Measurements from ENCODE around the gene HOXB8. TPM values are rescaled to one million over a fixed set of nuclear protein-coding genes. Genes with fewer than 3 reads are reported as not detected.
A peak's percentile ranks its signal among the peaks of the same experiment; 100 is the strongest.

The HOXB8 gene
- total and polyA plus RNA-seq, 2 experiments from 2014 or later = 0.31 to 0.57 TPM

DNA sequence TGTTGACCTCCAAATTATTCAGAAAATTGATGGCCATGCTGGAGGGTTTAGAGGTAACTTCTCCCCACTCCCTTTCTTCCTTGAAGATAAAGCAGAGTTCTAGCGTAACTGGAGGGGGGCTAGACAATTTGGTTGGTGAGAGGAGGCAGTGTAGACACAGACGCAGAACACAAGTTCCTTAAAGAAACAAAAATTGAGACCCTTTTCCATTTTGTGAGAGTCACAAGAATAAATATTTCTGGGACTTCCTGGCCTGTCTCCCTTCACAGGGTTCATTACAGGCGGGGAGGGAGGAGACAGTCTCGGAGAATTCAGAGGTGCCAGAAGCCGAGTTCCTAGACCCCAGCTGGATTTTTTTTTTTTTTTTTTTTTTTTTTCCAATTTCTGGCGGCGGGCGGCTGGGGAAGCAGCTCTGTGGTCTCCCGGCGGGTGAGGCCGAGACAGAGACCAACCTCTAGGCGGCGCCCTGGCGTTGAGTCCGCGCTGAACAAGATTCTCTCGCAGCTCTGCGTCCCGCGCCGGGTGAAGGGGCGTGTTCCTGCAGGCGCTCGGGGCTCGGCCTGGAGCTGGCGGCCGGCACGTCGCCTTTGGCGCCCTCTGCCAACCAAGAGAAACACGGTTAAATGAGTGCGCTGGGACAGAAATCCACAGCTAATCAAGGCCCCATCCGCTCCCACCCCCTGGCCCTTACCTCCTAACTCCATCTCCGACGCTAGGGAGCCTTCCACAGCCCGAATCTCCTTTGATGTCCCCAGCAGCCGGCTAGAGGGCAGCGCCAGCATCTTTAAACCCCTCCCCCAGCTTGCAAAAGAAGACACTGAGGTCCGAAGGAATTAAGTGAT lies 21.3 kb upstream of the HOXB8 start:
- peaks cover 98% of the 10 kb centered on the region for H3K27me3 ChIP-seq
- H3K4me3 ChIP-seq = no peak overlapping the region
- H3K27ac ChIP-seq = no peak overlapping the region

DNA sequence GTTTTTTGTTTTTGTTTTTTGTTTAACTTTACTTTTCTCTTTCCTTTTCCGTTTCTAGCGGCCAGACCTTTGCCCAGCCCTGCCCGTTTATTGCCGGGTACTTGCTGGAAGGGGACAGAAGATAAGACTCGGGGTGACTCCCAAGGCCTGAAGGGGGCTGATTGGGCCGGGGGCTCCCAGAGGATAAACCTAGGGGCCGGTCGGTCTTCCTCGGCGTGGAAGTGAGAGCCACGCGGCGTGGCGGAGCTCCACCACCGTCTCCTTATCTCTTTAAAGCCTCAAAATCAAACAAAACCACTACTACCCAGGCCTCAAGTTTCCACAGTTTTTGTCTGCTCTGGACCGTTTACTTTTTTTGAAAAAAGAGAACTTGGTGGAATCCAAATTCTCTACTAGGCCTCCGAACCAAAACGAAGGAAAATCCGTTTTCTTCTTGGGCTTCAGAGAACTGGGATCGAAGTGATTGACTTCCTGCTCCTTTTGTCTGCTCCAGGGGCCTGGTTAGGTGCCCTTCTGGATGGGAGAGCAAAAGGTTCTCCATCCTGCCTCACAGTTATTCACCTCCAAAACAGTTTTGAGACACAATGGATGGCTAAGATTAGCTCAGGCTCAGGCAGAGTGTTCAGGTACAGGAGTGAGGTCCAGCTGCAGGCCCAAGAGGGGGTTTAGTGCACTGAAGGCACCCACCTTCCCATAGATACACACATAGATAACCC lies 19.6 kb upstream of the HOXB8 start:
- H4K20me1 ChIP-seq (ENCODE audit: insufficient read depth, poor library complexity, severe bottlenecking) = no peaks in the 10 kb centered on the region
- TF ChIP-seq EZH2 (IDR thresholded peaks at IDR 0.05; ENCODE audit: borderline replicate concordance) (no peak), EZH2phosphoT487 (IDR thresholded peaks at IDR 0.05; ENCODE audit: low read depth, severe bottlenecking, unreplicated experiment) (no peak)
- TF ChIP-seq, protein P1, sequence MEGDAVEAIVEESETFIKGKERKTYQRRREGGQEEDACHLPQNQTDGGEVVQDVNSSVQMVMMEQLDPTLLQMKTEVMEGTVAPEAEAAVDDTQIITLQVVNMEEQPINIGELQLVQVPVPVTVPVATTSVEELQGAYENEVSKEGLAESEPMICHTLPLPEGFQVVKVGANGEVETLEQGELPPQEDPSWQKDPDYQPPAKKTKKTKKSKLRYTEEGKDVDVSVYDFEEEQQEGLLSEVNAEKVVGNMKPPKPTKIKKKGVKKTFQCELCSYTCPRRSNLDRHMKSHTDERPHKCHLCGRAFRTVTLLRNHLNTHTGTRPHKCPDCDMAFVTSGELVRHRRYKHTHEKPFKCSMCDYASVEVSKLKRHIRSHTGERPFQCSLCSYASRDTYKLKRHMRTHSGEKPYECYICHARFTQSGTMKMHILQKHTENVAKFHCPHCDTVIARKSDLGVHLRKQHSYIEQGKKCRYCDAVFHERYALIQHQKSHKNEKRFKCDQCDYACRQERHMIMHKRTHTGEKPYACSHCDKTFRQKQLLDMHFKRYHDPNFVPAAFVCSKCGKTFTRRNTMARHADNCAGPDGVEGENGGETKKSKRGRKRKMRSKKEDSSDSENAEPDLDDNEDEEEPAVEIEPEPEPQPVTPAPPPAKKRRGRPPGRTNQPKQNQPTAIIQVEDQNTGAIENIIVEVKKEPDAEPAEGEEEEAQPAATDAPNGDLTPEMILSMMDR (IDR thresholded peaks at IDR 0.05; ENCODE audit: poor library complexity) = no peak
- no peaks in the 10 kb centered on the region for H3K9me2 ChIP-seq (replicated peaks; ENCODE audit: insufficient read depth)
- H3K4me3 ChIP-seq = no peak overlapping the region
- H2AFZ ChIP-seq = no peak overlapping the region
- H3K27ac ChIP-seq = no peak overlapping the region
- no peaks in the 10 kb centered on the region for H3K36me3 ChIP-seq (replicated peaks; ENCODE audit: insufficient read depth, low read depth)
- peaks cover 98% of the 10 kb centered on the region for H3K27me3 ChIP-seq
- no peak for DNase-seq (ENCODE audit: low spot score)
- H3K9me3 ChIP-seq (ENCODE audit: low read depth) = no peaks in the 10 kb centered on the region
- no peaks in the 10 kb centered on the region for H3K4me1 ChIP-seq (ENCODE audit: insufficient read depth)
- peak overlapping the region; percentile 64 for H3K4me2 ChIP-seq
- 35% methylated on average over 20 of the region's 20 CpGs for WGBS (ENCODE audit: low lambda C conversion rate, missing lambda C conversion rate)
- H3K79me2 ChIP-seq = no peaks in the 10 kb centered on the region

More for the DNA sequence above, 21.3 kb upstream of the HOXB8 start:
- Histone ChIP-seq H3K36me3 (replicated peaks; ENCODE audit: insufficient read depth, low read depth) (no peaks in the 10 kb centered on the region), H3K4me2 (peak overlapping the region; percentile 53), H3K79me2 (no peaks in the 10 kb centered on the region), H2AFZ (no peak overlapping the region), H3K9me2 (replicated peaks; ENCODE audit: insufficient read depth) (no peaks in the 10 kb centered on the region), H3K4me1 (ENCODE audit: insufficient read depth) (no peaks in the 10 kb centered on the region), H4K20me1 (ENCODE audit: insufficient read depth, poor library complexity, severe bottlenecking) (no peaks in the 10 kb centered on the region), H3K9me3 (ENCODE audit: low read depth) (no peaks in the 10 kb centered on the region)
- peak; percentile 90 for DNase-seq (ENCODE audit: low spot score)
- TF ChIP-seq, protein P1 (IDR thresholded peaks at IDR 0.05; ENCODE audit: poor library complexity) = peak; percentile 55
- peak; percentile 44 for TF ChIP-seq EZH2phosphoT487 (IDR thresholded peaks at IDR 0.05; ENCODE audit: low read depth, severe bottlenecking, unreplicated experiment)
- peak; percentile 85 for TF ChIP-seq EZH2 (IDR thresholded peaks at IDR 0.05; ENCODE audit: borderline replicate concordance)
- 6% methylated on average over 37 of the region's 39 CpGs for WGBS (ENCODE audit: low lambda C conversion rate, missing lambda C conversion rate)

DNA sequence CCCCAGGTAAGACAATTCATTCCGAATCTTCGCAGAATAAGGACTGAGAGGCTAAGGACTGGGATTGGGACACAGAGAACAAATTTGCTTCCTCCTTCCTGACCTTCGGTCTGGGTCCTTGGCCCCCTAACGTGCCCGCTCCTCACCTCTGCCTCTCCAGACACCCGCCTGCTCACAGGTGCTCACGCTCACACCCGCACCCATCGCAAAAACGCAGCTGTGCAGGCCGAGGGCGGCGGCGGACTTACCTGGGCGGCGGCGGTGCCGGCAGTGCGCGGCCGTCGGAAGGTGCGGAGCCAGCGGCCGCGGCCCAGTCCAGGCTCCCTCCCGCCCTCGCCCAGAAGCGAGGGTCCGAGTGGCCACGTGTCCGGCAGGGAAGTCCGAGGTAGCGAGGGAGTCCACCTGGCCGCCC lies 18.2 kb upstream of the HOXB8 start:
- Histone ChIP-seq H2AFZ (peak overlapping the region; percentile 60), H3K27me3 (peaks cover 98% of the 10 kb centered on the region), H3K4me3 (no peak overlapping the region), H3K9me3 (ENCODE audit: low read depth) (no peaks in the 10 kb centered on the region), H3K36me3 (replicated peaks; ENCODE audit: insufficient read depth, low read depth) (no peaks in the 10 kb centered on the region), H3K4me1 (ENCODE audit: insufficient read depth) (no peaks in the 10 kb centered on the region), H3K9me2 (replicated peaks; ENCODE audit: insufficient read depth) (no peaks in the 10 kb centered on the region), H3K79me2 (no peaks in the 10 kb centered on the region), H3K4me2 (peak overlapping the region; percentile 64), H3K27ac (no peak overlapping the region), H4K20me1 (ENCODE audit: insufficient read depth, poor library complexity, severe bottlenecking) (no peaks in the 10 kb centered on the region)
- no peak for DNase-seq (ENCODE audit: low spot score)
- WGBS (ENCODE audit: low lambda C conversion rate, missing lambda C conversion rate) = 15% methylated on average over 29 of the region's 35 CpGs
- TF ChIP-seq EZH2phosphoT487 (IDR thresholded peaks at IDR 0.05; ENCODE audit: low read depth, severe bottlenecking, unreplicated experiment) (no peak), EZH2 (IDR thresholded peaks at IDR 0.05; ENCODE audit: borderline replicate concordance) (peak; percentile 90)

Measured in hepatocyte (in vitro differentiated cells).